SK-N-MC (cell line): ENCODE measurements around the gene GMDS.

Source experiments
- EZH2 ChIP-seq: fragments of 200-600 bp; sonication (generic); IDR thresholded peaks from one replicate; pipeline ENCODE4 v1.6.1; 2017; ENCODE audit warnings: antibody characterized with exemption
- FOXP2 ChIP-seq: optimal IDR thresholded peaks from 2 replicates; pipeline ENCODE3; 2011; ENCODE audit warnings: mild to moderate bottlenecking, moderate library complexity; ENCODE audit not compliant: insufficient read depth; ENCODE audit errors: extremely low read length, control extremely low read depth
- POLR2AphosphoS5 ChIP-seq: IDR thresholded peaks from 2 replicates; pipeline ENCODE4 v1.6.1; 2012; ENCODE audit warnings: mild to moderate bottlenecking, low read depth, low read length, borderline replicate concordance

GRCh38 chr6:1613688-1614447 is 631.5 kb downstream of the GMDS start:
- no peak for TF ChIP-seq POLR2AphosphoS5
- TF ChIP-seq EZH2, result no peak
- no peak for TF ChIP-seq FOXP2
